Skeletal muscle tissue (tissue), 4 donors: Measurements from ENCODE around the gene NOS3. TPM values are rescaled to one million over a fixed set of nuclear protein-coding genes. Genes with fewer than 3 reads are reported as not detected.

Experiments
- H3K27ac ChIP-seq: one replicate; pipeline ENCODE4 v1.7.0; 2013; ENCODE audit warnings: mild to moderate bottlenecking, low read depth, low read length, inconsistent platforms
- H3K27me3 ChIP-seq, 3 donors: one replicate each; pipeline ENCODE4 v1.7.0; 2013; ENCODE audit warnings: low read length in 3 of 3; ENCODE audit not compliant: control insufficient read depth in 3 of 3, insufficient read depth in 3 of 3
- H3K36me3 ChIP-seq, 3 donors: one replicate each; pipeline ENCODE4 v1.7.0; 2013; ENCODE audit warnings: low read length in 3 of 3; ENCODE audit not compliant: control insufficient read depth in 3 of 3, insufficient read depth in 3 of 3
- H3K4me1 ChIP-seq, 3 donors: one replicate each; pipeline ENCODE4 v1.7.0; 2013; ENCODE audit warnings: low read length in 3 of 3, mild to moderate bottlenecking in 3 of 3; ENCODE audit not compliant: control insufficient read depth in 3 of 3, insufficient read depth in 3 of 3
- H3K4me3 ChIP-seq, 3 donors: one replicate each; pipeline ENCODE4 v1.7.0; 2013; ENCODE audit warnings: low read length in 3 of 3
- H3K9ac ChIP-seq, 3 donors: one replicate each; pipeline ENCODE4 v1.7.0; 2013; ENCODE audit warnings: low read length in 3 of 3, mild to moderate bottlenecking in 3 of 3, moderate library complexity in 2 of 3, low read depth in 1 of 3
- H3K9me3 ChIP-seq, 3 donors: one replicate each; pipeline ENCODE4 v1.7.0; 2013; ENCODE audit warnings: low read length in 3 of 3; ENCODE audit not compliant: control insufficient read depth in 3 of 3
- total RNA-seq: library from RNA; depleted of rRNA; stranded (reverse); fragments of >200 nt; gene quantifications from one replicate; pipeline ENCODE4 v1.2.3, GENCODE V29; 2014
- donor health status: Osteomylitis.

The NOS3 gene
- total RNA-seq, 1 donor from 2014 or later, result 4.7 TPM

DNA sequence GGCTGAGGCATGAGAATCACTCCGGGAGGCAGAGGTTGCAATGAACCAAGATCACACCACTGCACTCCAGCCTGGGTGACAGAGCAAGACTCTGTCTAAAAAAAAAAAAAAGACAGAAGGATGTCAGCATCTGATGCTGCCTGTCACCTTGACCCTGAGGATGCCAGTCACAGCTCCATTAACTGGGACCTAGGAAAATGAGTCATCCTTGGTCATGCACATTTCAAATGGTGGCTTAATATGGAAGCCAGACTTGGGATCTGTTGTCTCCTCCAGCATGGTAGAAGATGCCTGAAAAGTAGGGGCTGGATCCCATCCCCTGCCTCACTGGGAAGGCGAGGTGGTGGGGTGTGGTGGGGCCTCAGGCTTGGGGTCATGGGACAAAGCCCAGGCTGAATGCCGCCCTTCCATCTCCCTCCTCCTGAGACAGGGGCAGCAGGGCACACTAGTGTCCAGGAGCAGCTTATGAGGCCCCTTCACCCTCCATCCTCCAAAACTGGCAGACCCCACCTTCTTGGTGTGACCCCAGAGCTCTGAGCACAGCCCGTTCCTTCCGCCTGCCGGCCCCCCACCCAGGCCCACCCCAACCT lies 1.3 kb downstream of the NOS3 start:
- Histone ChIP-seq H3K27me3 (peaks cover 5 to 17% (median 16%) of the 10 kb centered on the region in 3 donors), H3K27ac (peak overlapping the region; percentile 28), H3K4me1 (peaks cover 9 to 16% (median 10%) of the 10 kb centered on the region in 3 donors)

DNA sequence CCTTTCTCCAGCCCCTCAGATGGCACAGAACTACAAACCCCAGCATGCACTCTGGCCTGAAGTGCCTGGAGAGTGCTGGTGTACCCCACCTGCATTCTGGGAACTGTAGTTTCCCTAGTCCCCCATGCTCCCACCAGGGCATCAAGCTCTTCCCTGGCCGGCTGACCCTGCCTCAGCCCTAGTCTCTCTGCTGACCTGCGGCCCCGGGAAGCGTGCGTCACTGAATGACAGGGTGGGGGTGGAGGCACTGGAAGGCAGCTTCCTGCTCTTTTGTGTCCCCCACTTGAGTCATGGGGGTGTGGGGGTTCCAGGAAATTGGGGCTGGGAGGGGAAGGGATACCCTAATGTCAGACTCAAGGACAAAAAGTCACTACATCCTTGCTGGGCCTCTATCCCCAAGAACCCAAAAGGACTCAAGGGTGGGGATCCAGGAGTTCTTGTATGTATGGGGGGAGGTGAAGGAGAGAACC lies 2.1 kb downstream of the NOS3 start:
- H3K4me3 ChIP-seq, result peak overlapping the region in 1 of 3 donors; percentile 22
- H3K9ac ChIP-seq, result no peak overlapping the region
- H3K4me1 ChIP-seq, result peaks cover 9 to 16% (median 10%) of the 10 kb centered on the region in 3 donors
- peak overlapping the region; percentile 28 for H3K27ac ChIP-seq
- H3K9me3 ChIP-seq, result no peaks in the 10 kb centered on the region
- H3K36me3 ChIP-seq, result no peaks in the 10 kb centered on the region
- H3K27me3 ChIP-seq, result peaks cover 0 to 16% (median 10%) of the 10 kb centered on the region in 3 donors

More for the DNA sequence above, 1.3 kb downstream of the NOS3 start:
- no peak overlapping the region for H3K4me3 ChIP-seq
- H3K9me3 ChIP-seq, result no peaks in the 10 kb centered on the region
- no peaks in the 10 kb centered on the region for H3K36me3 ChIP-seq
- H3K9ac ChIP-seq, result no peak overlapping the region

DNA sequence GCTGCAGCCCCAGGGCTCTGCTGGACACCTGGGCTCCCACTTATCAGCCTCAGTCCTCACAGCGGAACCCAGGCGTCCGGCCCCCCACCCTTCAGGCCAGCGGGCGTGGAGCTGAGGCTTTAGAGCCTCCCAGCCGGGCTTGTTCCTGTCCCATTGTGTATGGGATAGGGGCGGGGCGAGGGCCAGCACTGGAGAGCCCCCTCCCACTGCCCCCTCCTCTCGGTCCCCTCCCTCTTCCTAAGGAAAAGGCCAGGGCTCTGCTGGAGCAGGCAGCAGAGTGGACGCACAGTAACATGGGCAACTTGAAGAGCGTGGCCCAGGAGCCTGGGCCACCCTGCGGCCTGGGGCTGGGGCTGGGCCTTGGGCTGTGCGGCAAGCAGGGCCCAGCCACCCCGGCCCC lies 2.7 kb downstream of the NOS3 start:
- peak overlapping the region in 1 of 3 donors; percentile 40 for H3K9ac ChIP-seq
- H3K36me3 ChIP-seq, result peaks cover 0 to 2% (median 0%) of the 10 kb centered on the region in 3 donors
- H3K4me1 ChIP-seq, result peaks cover 6 to 12% (median 6%) of the 10 kb centered on the region in 3 donors
- peak overlapping the region; percentile 28 for H3K27ac ChIP-seq
- no peaks in the 10 kb centered on the region for H3K9me3 ChIP-seq
- H3K4me3 ChIP-seq, result peak overlapping the region in 1 of 3 donors; percentile 43
- H3K27me3 ChIP-seq, result peaks cover 0 to 16% (median 7%) of the 10 kb centered on the region in 3 donors

DNA sequence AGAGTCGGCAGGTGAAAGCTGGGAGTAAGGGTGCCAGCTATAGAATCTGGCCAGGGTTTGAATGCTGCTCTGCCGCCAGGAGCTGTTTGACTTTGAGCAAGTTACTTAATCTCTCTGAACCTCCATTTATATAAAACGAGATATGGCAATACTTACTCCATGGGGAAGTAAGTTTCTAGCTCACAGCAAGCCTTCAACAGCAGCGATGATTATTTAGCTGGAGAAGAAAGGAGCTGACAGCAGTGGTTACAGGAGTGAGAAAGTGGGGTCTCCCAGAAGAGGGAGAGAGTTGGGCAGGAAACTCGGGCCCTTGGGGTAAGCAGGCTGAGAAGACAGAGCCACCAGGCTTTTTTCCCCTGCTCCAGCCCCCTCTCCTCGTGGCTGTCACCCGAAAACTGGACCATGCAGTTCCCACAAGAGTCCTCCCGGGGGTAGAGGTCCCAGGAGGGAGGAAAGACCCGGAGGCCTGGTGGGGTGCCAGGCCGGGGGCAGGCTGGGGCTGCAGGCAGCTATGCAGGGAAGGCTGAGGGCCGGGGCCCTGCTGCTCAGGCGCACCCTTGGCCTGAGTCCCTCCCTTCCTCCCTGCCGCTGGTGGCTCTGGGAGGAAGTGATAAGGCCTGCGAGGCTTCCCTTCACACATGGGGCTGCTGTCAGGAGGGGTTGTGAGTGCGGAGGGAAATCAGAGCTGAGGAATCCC lies 3.5 kb downstream of the NOS3 start:
- Histone ChIP-seq H3K4me3 (peak overlapping the region; percentile 24 to 49 (median 32)), H3K27ac (no peak overlapping the region)

DNA sequence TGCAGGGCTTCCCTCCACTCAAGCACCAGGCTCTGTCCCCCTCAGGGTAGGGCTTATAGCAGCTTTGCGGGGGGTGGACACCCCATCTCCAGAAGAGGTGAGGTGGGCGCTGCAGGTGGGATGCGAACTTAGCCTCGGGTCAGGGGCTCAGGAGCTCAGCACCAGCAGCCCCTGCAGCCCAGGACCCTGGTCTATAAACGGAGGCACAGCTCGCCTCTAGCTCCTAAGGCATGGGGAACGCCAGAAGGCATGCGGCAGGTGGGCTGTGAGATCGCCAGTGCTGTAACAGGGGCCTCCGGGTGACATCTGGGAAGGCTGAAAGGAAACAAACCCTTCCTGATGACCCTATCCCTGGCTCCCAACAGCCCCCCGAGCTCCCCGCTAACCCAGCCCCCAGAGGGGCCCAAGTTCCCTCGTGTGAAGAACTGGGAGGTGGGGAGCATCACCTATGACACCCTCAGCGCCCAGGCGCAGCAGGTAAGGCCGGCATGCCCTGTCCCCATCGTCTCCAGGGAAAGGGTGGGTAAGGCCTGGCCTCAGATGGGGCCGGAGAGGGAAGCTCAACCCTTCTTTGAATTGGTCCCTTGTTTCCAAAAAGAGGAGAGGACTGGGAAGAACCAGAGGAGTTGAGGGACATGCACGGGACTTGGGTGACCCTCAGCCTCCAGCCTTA lies 4.2 kb downstream of the NOS3 start:
- Histone ChIP-seq H3K9me3 (no peaks in the 10 kb centered on the region), H3K9ac (no peak overlapping the region), H3K36me3 (peaks cover 0 to 2% (median 0%) of the 10 kb centered on the region in 3 donors), H3K27ac (no peak overlapping the region), H3K27me3 (peaks cover 0 to 13% (median 7%) of the 10 kb centered on the region in 3 donors), H3K4me3 (peak overlapping the region; percentile 14 to 45 (median 32)), H3K4me1 (peaks cover 0 to 4% (median under 1%) of the 10 kb centered on the region in 3 donors)

More for the DNA sequence above, 3.5 kb downstream of the NOS3 start:
- H3K36me3 ChIP-seq, result peaks cover 0 to 2% (median 0%) of the 10 kb centered on the region in 3 donors
- peak overlapping the region in 2 of 3 donors; percentile 32 to 40 for H3K9ac ChIP-seq
- H3K4me1 ChIP-seq, result peaks cover 2 to 6% (median 4%) of the 10 kb centered on the region in 3 donors
- peaks cover 0 to 13% (median 7%) of the 10 kb centered on the region in 3 donors for H3K27me3 ChIP-seq
- H3K9me3 ChIP-seq, result no peaks in the 10 kb centered on the region

DNA sequence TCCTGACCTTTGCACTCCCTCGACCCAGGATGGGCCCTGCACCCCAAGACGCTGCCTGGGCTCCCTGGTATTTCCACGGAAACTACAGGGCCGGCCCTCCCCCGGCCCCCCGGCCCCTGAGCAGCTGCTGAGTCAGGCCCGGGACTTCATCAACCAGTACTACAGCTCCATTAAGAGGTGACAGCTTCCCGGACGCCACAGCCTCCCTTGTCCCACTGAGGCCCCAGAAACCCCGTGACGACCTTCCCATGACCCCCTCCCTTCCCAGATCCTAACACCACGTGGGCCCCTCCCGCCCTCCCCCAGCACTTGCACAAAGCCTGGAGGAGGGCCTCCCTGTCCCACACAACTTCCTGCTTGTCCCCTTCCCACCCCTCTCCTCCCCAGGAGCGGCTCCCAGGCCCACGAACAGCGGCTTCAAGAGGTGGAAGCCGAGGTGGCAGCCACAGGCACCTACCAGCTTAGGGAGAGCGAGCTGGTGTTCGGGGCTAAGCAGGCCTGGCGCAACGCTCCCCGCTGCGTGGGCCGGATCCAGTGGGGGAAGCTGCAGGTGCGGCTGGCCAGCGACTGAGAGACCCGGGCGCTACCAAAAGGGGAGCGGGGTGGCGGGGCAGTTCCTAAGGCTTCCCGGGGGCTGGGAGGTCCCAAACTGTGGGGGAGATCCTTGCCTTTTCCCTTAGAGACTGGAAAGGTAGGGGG lies 5.7 kb downstream of the NOS3 start:
- Histone ChIP-seq H3K4me3 (no peak overlapping the region), H3K36me3 (peaks cover 0 to 6% (median 0%) of the 10 kb centered on the region in 3 donors), H3K27me3 (peaks cover 0 to 20% (median 7%) of the 10 kb centered on the region in 3 donors), H3K9ac (no peak overlapping the region), H3K9me3 (no peaks in the 10 kb centered on the region), H3K4me1 (peaks cover 0 to 4% (median 0%) of the 10 kb centered on the region in 3 donors), H3K27ac (no peak overlapping the region)

DNA sequence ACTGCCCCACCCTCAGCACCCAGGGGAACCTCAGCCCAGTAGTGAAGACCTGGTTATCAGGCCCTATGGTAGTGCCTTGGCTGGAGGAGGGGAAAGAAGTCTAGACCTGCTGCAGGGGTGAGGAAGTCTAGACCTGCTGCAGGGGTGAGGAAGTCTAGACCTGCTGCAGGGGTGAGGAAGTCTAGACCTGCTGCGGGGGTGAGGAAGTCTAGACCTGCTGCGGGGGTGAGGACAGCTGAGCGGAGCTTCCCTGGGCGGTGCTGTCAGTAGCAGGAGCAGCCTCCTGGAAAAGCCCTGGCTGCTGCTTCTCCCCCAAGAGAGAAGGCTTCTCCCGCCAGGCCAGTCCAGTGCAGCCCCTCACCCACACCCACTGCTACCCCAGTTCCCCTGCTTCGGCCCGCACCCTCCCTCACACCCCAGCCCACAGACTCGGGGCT lies 6.3 kb downstream of the NOS3 start:
- Histone ChIP-seq H3K4me3 (no peak overlapping the region), H3K27me3 (peaks cover 0 to 20% (median 7%) of the 10 kb centered on the region in 3 donors), H3K9me3 (no peaks in the 10 kb centered on the region), H3K9ac (no peak overlapping the region), H3K36me3 (peaks cover 0 to 6% (median 0%) of the 10 kb centered on the region in 3 donors), H3K27ac (no peak overlapping the region), H3K4me1 (peaks cover 0 to 4% (median 0%) of the 10 kb centered on the region in 3 donors)

DNA sequence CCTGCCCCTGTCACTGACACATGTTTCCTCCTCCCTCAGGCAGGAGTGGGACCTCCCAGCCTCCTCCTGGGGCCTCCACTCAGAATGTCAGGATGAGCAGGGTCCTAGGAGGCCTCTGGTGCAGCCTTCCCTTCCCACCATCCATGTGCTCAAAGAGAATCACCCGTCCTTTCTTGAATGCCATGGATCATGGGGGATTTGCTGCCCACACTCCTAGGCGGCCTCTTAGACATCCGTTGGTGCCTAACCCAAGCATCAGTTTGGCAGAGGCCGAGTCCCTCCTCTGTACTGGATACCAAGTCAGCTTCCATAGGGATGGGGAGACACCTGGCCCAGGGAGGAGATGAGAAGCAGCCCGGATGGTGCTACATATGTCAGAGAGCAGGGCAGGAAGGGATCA lies 7.0 kb downstream of the NOS3 start:
- Histone ChIP-seq H3K4me1 (peaks cover 0 to 4% (median 0%) of the 10 kb centered on the region in 3 donors), H3K4me3 (no peak overlapping the region), H3K27me3 (peaks cover 0 to 20% (median 7%) of the 10 kb centered on the region in 3 donors), H3K27ac (no peak overlapping the region), H3K36me3 (peaks cover 0 to 6% (median 0%) of the 10 kb centered on the region in 3 donors), H3K9me3 (no peaks in the 10 kb centered on the region), H3K9ac (no peak overlapping the region)

DNA sequence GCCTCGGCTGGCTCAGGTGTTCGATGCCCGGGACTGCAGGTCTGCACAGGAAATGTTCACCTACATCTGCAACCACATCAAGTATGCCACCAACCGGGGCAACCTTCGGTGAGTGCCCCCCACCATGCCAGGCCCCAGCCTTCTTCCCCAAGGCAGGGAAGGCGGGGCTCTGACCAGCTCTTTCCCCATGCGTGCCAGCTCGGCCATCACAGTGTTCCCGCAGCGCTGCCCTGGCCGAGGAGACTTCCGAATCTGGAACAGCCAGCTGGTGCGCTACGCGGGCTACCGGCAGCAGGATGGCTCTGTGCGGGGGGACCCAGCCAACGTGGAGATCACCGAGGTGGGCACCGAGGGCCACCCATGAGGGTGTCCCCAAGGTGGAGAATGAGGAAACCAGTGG lies 7.5 kb downstream of the NOS3 start:
- Histone ChIP-seq H3K9me3 (no peaks in the 10 kb centered on the region), H3K27me3 (peaks cover 0 to 22% (median 7%) of the 10 kb centered on the region in 3 donors), H3K27ac (no peak overlapping the region), H3K4me3 (no peak overlapping the region), H3K36me3 (peaks cover 0 to 6% (median 0%) of the 10 kb centered on the region in 3 donors), H3K9ac (no peak overlapping the region), H3K4me1 (peaks cover 0 to 4% (median 0%) of the 10 kb centered on the region in 3 donors)
